IMR-90 (cell line): Measurements from ENCODE around the gene TUSC1. TPM values are rescaled to one million over a fixed set of nuclear protein-coding genes. Genes with fewer than 3 reads are reported as not detected.
A peak's percentile ranks its signal among the peaks of the same experiment; 100 is the strongest.

Source experiments
- ATAC-seq: fragments of 200-7000 bp; cut with Tn5 transposase; 2 replicates; pipeline ENCODE4 v1.9.1; 2020; ENCODE audit warnings: low read depth, mild to moderate bottlenecking, moderate library complexity
- BruUV-seq: library from RNA; stranded (reverse); fragments of 400-500 nt; replicated peaks from 2 replicates; lab custom pipeline; 2021; lab: Mats Ljungman, UMichigan
- CTCF ChIA-PET: fragments of 300-600 bp; formaldehyde crosslinking; extraction: SDS; loops from one replicate; lab custom pipeline; 2021; ENCODE audit warnings: antibody characterized with exemption; lab: Yijun Ruan, JAX
- POLR2A ChIA-PET: fragments of 300-600 bp; sonication (Branson Sonifier 250); formaldehyde crosslinking; loops from one replicate; lab custom pipeline; 2022; ENCODE audit warnings: antibody characterized with exemption; ENCODE audit not compliant: unreplicated experiment; lab: Charles Lee
- DNase-seq: peaks from one replicate; pipeline ENCODE4 v3.0.0; 2013
- H2AFZ ChIP-seq: replicated peaks from 2 replicates; pipeline ENCODE3; 2013; ENCODE audit warnings: low read length, mild to moderate bottlenecking; ENCODE audit not compliant: poor library complexity
- H2AK5ac ChIP-seq: 2 replicates; pipeline ENCODE4 v1.6.1; 2013; ENCODE audit warnings: low read depth, low read length, inconsistent platforms
- H2AK9ac ChIP-seq: replicated peaks from 2 replicates; pipeline ENCODE3; 2013; ENCODE audit warnings: mild to moderate bottlenecking, low read depth, low read length, moderate library complexity; ENCODE audit not compliant: poor library complexity
- H2BK120ac ChIP-seq: 2 replicates; pipeline ENCODE4 v1.6.1; 2013; ENCODE audit warnings: low read depth, low read length, inconsistent platforms
- H2BK15ac ChIP-seq: 3 replicates; pipeline ENCODE4 v1.6.1; 2013; ENCODE audit warnings: low read depth, low read length, inconsistent platforms
- H2BK20ac ChIP-seq: 2 replicates; pipeline ENCODE4 v1.6.1; 2013; ENCODE audit warnings: low read depth, mild to moderate bottlenecking, inconsistent platforms, low read length, moderate library complexity
- H2BK5ac ChIP-seq: 2 replicates; pipeline ENCODE4 v1.6.1; 2013; ENCODE audit warnings: mild to moderate bottlenecking, low read depth, low read length, inconsistent platforms; ENCODE audit not compliant: poor library complexity, severe bottlenecking
- H3K14ac ChIP-seq: replicated peaks from 2 replicates; pipeline ENCODE4 v1.6.1; 2013; ENCODE audit warnings: low read depth, low read length, inconsistent platforms
- H3K18ac ChIP-seq: 2 replicates; pipeline ENCODE4 v1.6.1; 2013; ENCODE audit warnings: low read depth, low read length, control low read depth
- H3K23ac ChIP-seq: 2 replicates; pipeline ENCODE4 v1.6.1; 2013; ENCODE audit warnings: low read depth, low read length, inconsistent platforms
- H3K27ac ChIP-seq: 2 replicates; pipeline ENCODE4 v1.5.1; 2013; ENCODE audit warnings: mild to moderate bottlenecking, control low read depth, low read length; ENCODE audit not compliant: insufficient read depth
- H3K27me3 ChIP-seq: 2 replicates; pipeline ENCODE4 v1.6.1; 2013; ENCODE audit warnings: low read length; ENCODE audit not compliant: control insufficient read depth, insufficient read depth
- H3K36me3 ChIP-seq: 2 replicates; pipeline ENCODE4 v1.6.1; 2013; ENCODE audit warnings: low read length, mixed read lengths; ENCODE audit not compliant: control insufficient read depth, insufficient read depth
- H3K4ac ChIP-seq: 2 replicates; pipeline ENCODE4 v1.6.1; 2013; ENCODE audit warnings: low read depth, low read length, inconsistent platforms
- H3K4me1 ChIP-seq: 2 replicates; pipeline ENCODE4 v1.6.1; 2013; ENCODE audit warnings: low read length, mixed read lengths; ENCODE audit not compliant: control insufficient read depth, insufficient read depth
- H3K4me2 ChIP-seq: 2 replicates; pipeline ENCODE4 v1.6.1; 2013; ENCODE audit warnings: low read depth, mild to moderate bottlenecking, control low read depth, low read length, moderate library complexity
- H3K4me3 ChIP-seq: 2 replicates; pipeline ENCODE4 v1.5.1; 2013; ENCODE audit warnings: low read depth, mild to moderate bottlenecking, control low read depth, low read length, moderate library complexity; ENCODE audit not compliant: insufficient read depth
- H3K56ac ChIP-seq: 2 replicates; pipeline ENCODE4 v1.6.1; 2013; ENCODE audit warnings: low read length, inconsistent platforms; ENCODE audit not compliant: insufficient read depth; ENCODE audit errors: extremely low read depth
- H3K79me1 ChIP-seq, 2 experiments: 2 replicates each; pipeline ENCODE4 v1.6.1; 2013; ENCODE audit warnings: low read length in 2 of 2, inconsistent platforms in 1 of 2, low read depth in 1 of 2
- H3K9ac ChIP-seq: 2 replicates; pipeline ENCODE4 v1.6.1; 2013; ENCODE audit warnings: low read depth, low read length, control low read depth
- H3K9me1 ChIP-seq: 2 replicates; pipeline ENCODE4 v1.6.1; 2013; ENCODE audit warnings: low read length, inconsistent platforms; ENCODE audit not compliant: insufficient read depth
- H3K9me3 ChIP-seq: 2 replicates; pipeline ENCODE4 v1.6.1; 2013; ENCODE audit warnings: low read length; ENCODE audit not compliant: control insufficient read depth, insufficient read depth
- H4K20me1 ChIP-seq: 2 replicates; pipeline ENCODE4 v1.6.1; 2013; ENCODE audit warnings: low read length, inconsistent platforms; ENCODE audit not compliant: insufficient read depth
- H4K5ac ChIP-seq: 2 replicates; pipeline ENCODE4 v1.6.1; 2013; ENCODE audit warnings: mild to moderate bottlenecking, low read depth, low read length, control low read depth
- H4K8ac ChIP-seq, 2 experiments: 2 replicates each; pipeline ENCODE4 v1.6.1; 2013; ENCODE audit warnings: low read depth in 2 of 2, low read length in 2 of 2, control low read depth in 1 of 2, inconsistent platforms in 1 of 2
- H4K91ac ChIP-seq: 2 replicates; pipeline ENCODE4 v1.6.1; 2013; ENCODE audit warnings: low read depth, low read length, inconsistent platforms; ENCODE audit not compliant: insufficient read depth
- CTCF ChIP-seq: conservative IDR thresholded peaks from 2 replicates; pipeline ENCODE4 v1.5.1; 2012; ENCODE audit warnings: mild to moderate bottlenecking, low read depth, low read length, improper control_type of control experiment
- MAFK ChIP-seq: IDR thresholded peaks from 2 replicates; pipeline ENCODE4 v1.6.1; 2012; ENCODE audit warnings: low read depth, low read length, improper control_type of control experiment
- RAD21 ChIP-seq: IDR thresholded peaks from 2 replicates; pipeline ENCODE4 v1.6.1; 2012; ENCODE audit warnings: low read length, improper control_type of control experiment
- SMC3 ChIP-seq: fragments of 150-350 bp; IDR thresholded peaks from 2 replicates; pipeline ENCODE4 v1.6.1; 2016; ENCODE audit warnings: low read depth, mild to moderate bottlenecking, antibody characterized with exemption, low read length, moderate library complexity
- WGBS, 2 experiments: methylation state at CpG; one replicate each; pipeline versions ENCODE4 v1.1.5 to v1.1.7; 2013; ENCODE audit warnings: missing lambda C conversion rate in 2 of 2; ENCODE audit not compliant: insufficient read length in 1 of 2; ENCODE audit errors: extremely low coverage in 2 of 2; 5-methylcytosine and 5-hydroxymethylcytosine counted together
- dilution Hi-C: fragments of 300-500 bp; cut with HindIII; formaldehyde crosslinking; loops from one replicate; pipeline ENCODE4 v1.14.3; 2018; ENCODE audit warnings: low sequenced_read_pairs; ENCODE audit not compliant: unreplicated experiment
- in situ Hi-C: fragments of 300-500 bp; cut with MboI; formaldehyde crosslinking; loops from 3 replicates; pipeline ENCODE4 v1.14.3; 2019; ENCODE audit warnings: low sequenced_read_pairs, inconsistent platforms, mixed read lengths
- intact Hi-C: fragments of 100-400 bp; cut with micrococcal nuclease; formaldehyde crosslinking; loops from 2 replicates; pipeline ENCODE4 v1.10.0; 2022
- polyA plus RNA-seq, 3 experiments: library from polyadenylated mRNA; depleted of rRNA; stranded (reverse); fragments of >200 nt; gene quantifications; 2 replicates each; pipeline ENCODE4 v1.2.3, GENCODE V29; 2012; ENCODE audit warnings: low replicate concordance in 1 of 3
- total RNA-seq: library from RNA; depleted of rRNA; stranded (reverse); fragments of >200 nt; gene quantifications from 2 replicates; pipeline ENCODE4 v1.2.3, GENCODE V29; 2012

Gene TUSC1
- total and polyA plus RNA-seq, 2 of the 4 experiments (the other 2 are of a cell fraction): 2.0 to 4.4 TPM

GRCh38 chr9:25716220-25716872 is 38.1 kb upstream of the TUSC1 start:
- in situ Hi-C loops: no loop called here
- WGBS, 2 experiments: no CpG with 5 or more reads among the region's 6 CpGs
- no peak overlapping the region for H2BK20ac ChIP-seq
- no TSS peak for BruUV-seq
- no peak overlapping the region for H4K5ac ChIP-seq
- dilution Hi-C loops: no loop called here
- H3K4me1 ChIP-seq: no peaks in the 10 kb centered on the region
- no peak overlapping the region for H3K14ac ChIP-seq
- peak; percentile 74 for DNase-seq
- H3K4me3 ChIP-seq: no peak overlapping the region
- H3K79me1 ChIP-seq: no peaks in the 10 kb centered on the region
- no peaks in the 10 kb centered on the region for H3K27me3 ChIP-seq
- H2AK9ac ChIP-seq: no peak overlapping the region
- H3K4me2 ChIP-seq: no peak overlapping the region
- H2AFZ ChIP-seq: peak overlapping the region; percentile 69
- no peak overlapping the region for H4K91ac ChIP-seq
- intact Hi-C loops: no loop called here
- H3K56ac ChIP-seq: no peak overlapping the region
- no peaks in the 10 kb centered on the region for H3K36me3 ChIP-seq
- ChIA-PET CTCF (interaction anchor here (0.8 to 1.2 kb wide), 5 partner anchors 8 to 82 kb away, joined by 3 to 6 read pairs (median 4); no protein-coding TSS in a partner anchor), POLR2A (no interaction called here)
- no peak overlapping the region for H3K18ac ChIP-seq
- H2BK15ac ChIP-seq: no peak overlapping the region
- no peaks in the 10 kb centered on the region for H4K20me1 ChIP-seq
- no peak overlapping the region for H3K27ac ChIP-seq
- no peaks in the 10 kb centered on the region for H3K9me1 ChIP-seq
- TF ChIP-seq SMC3 (peak; percentile 60), MAFK (no peak), CTCF (peak; percentile 61), RAD21 (peak; percentile 71)
- H2BK5ac ChIP-seq: no peak overlapping the region
- peak overlapping the region in 1 of 2 experiments; percentile 23; a peak in 1 of 4 replicates for H4K8ac ChIP-seq
- ATAC-seq: peak; percentile 79
- H3K9me3 ChIP-seq: no peaks in the 10 kb centered on the region
- no peak overlapping the region for H3K9ac ChIP-seq
- no peak overlapping the region for H3K4ac ChIP-seq
- no peak overlapping the region for H2AK5ac ChIP-seq
- H2BK120ac ChIP-seq: no peak overlapping the region
- no peak overlapping the region for H3K23ac ChIP-seq
